Stomach (tissue), 9 donors: ENCODE results near the gene AFF1. TPM values are rescaled to one million over a fixed set of nuclear protein-coding genes. Genes with fewer than 3 reads are reported as not detected.
A peak's percentile ranks its signal among the peaks of the same experiment; 100 is the strongest.

Experiments used
- DNase-seq, 2 donors: peaks; one replicate each; pipeline versions ENCODE4 v3.0.0 to v3.0.0-alpha.2; 2013 to 2019
- H3K27ac ChIP-seq, 5 donors: fragments of 200-600 bp in 4 of 5; sonication (generic) in 4 of 5; one replicate each; pipeline ENCODE4 v1.5.1; 2013 to 2019; ENCODE audit warnings: mild to moderate bottlenecking in 1 of 5, moderate library complexity in 1 of 5
- H3K27me3 ChIP-seq, 3 donors: fragments of 200-600 bp; sonication (generic); one replicate each; pipeline ENCODE4 v1.5.1; 2017 to 2019; ENCODE audit warnings: mixed run types in 1 of 3
- H3K36me3 ChIP-seq, 4 donors: fragments of 200-600 bp; sonication (generic); 1 replicate in 3 of 4; 2 replicates in 1 of 4; pipeline ENCODE4 v1.5.1; 2016 to 2019
- H3K4me1 ChIP-seq, 4 donors: fragments of 200-600 bp; sonication (generic); one replicate each; pipeline ENCODE4 v1.5.1; 2016 to 2019
- H3K4me3 ChIP-seq, 4 donors: fragments of 200-600 bp; sonication (generic) in 3 of 4; one replicate each; pipeline ENCODE4 v1.5.1; 2016 to 2019; ENCODE audit warnings: mild to moderate bottlenecking in 1 of 4
- H3K9me3 ChIP-seq, 4 donors: fragments of 200-600 bp; sonication (generic); one replicate each; pipeline ENCODE4 v1.5.1; 2016 to 2019
- CTCF ChIP-seq, 7 experiments: fragments of 450-650 bp in 4 of 7; fragments of 200-600 bp in 3 of 7; sonication (generic) in 3 of 7; IDR thresholded peaks; one replicate each; pipeline ENCODE4 v1.5.1; 2016 to 2019; ENCODE audit warnings: antibody characterized with exemption in 7 of 7, control low read depth in 2 of 7, mild to moderate bottlenecking in 1 of 7
- EP300 ChIP-seq: sonication (generic); formaldehyde crosslinking; IDR thresholded peaks from one replicate; pipeline ENCODE4 v1.6.1; 2017; ENCODE audit warnings: antibody characterized with exemption
- POLR2A ChIP-seq, 4 donors: fragments of 450-650 bp; IDR thresholded peaks; one replicate each; pipeline ENCODE4 v1.6.1; 2016; ENCODE audit warnings: antibody characterized with exemption in 4 of 4, control low read depth in 2 of 4, mild to moderate bottlenecking in 1 of 4, moderate library complexity in 1 of 4
- POLR2AphosphoS5 ChIP-seq, 3 donors: sonication (generic); formaldehyde crosslinking; IDR thresholded peaks; one replicate each; pipeline ENCODE4 v1.6.1; 2016; ENCODE audit warnings: antibody characterized with exemption in 3 of 3
- WGBS, 5 donors: extraction: QIAGEN DNeasy Blood & Tissue Kit in 3 of 5; methylation state at CpG; one replicate each; pipeline versions ENCODE4 v1.1.5 to v1.1.7; 2013 to 2018; 5-methylcytosine and 5-hydroxymethylcytosine counted together
- intact Hi-C: fragments of 100-400 bp; cut with DNase I; formaldehyde crosslinking; loops from one replicate; pipeline ENCODE4 v1.15.1; 2023; ENCODE audit warnings: low total_unique reads
- polyA plus RNA-seq, 3 donors: library from polyadenylated mRNA; stranded (reverse); fragments of 200-250 nt; gene quantifications; one replicate each; pipeline ENCODE4 v1.2.3, GENCODE V29; 2013
- total RNA-seq, 5 donors: library from RNA; depleted of rRNA; stranded (reverse); fragments of >200 nt; gene quantifications; one replicate each; pipeline versions ENCODE4 v1.1.0 to v1.2.3, GENCODE V29; 2014 to 2016
- donor health status: healthy with polysubstance abuse.
- donor health status: Bipolar disorder and iron deficiency.
- donor health status: healthy.

AFF1 gene
- total and polyA plus RNA-seq, 8 donors = 6.9 to 177 (median 59.1) TPM

- TF ChIP-seq POLR2A (IDR thresholded peaks at IDR 0.05) (no peak), POLR2AphosphoS5 (IDR thresholded peaks at IDR 0.05) (no peak), CTCF (IDR thresholded peaks at IDR 0.05) (no peak), EP300 (no peak)
- H3K9me3 ChIP-seq = no peaks in the 10 kb centered on the region
- DNase-seq = peak in 1 of 2 donors; percentile 31
- H3K36me3 ChIP-seq = no peaks in the 10 kb centered on the region
- H3K27ac ChIP-seq = peak overlapping the region; percentile 2 to 100 (median 97)
- H3K27me3 ChIP-seq = no peaks in the 10 kb centered on the region
- H3K4me1 ChIP-seq = peaks cover 52 to 89% (median 74%) of the 10 kb centered on the region in 4 donors
- WGBS, 5 donors = 46 to 61% (median 52%) methylated on average over 8 of the region's 8 CpGs
- H3K4me3 ChIP-seq = peak overlapping the region in 1 of 4 donors; percentile 28
- intact Hi-C loops = loop anchor here (10.0 kb wide), 1 partner anchor 55 kb away; no protein-coding TSS in a partner anchor
These were observed 5.1 kb downstream of the AFF1 start for GRCh38 chr4:86939729-86940575.

GRCh38 chr4:86940920-86941460, 6.2 kb downstream of the AFF1 start:
- no peaks in the 10 kb centered on the region for H3K27me3 ChIP-seq
- H3K4me1 ChIP-seq = peaks cover 59 to 97% (median 78%) of the 10 kb centered on the region in 4 donors
- 77 to 90% (median 88%) methylated on average over 15 of the region's 15 CpGs for WGBS, 5 donors
- H3K9me3 ChIP-seq = no peaks in the 10 kb centered on the region
- H3K4me3 ChIP-seq = no peak overlapping the region
- H3K27ac ChIP-seq = peak overlapping the region in 3 of 5 donors; percentile 97 to 100 (median 98)
- DNase-seq = no peak
- intact Hi-C loops = loop anchor here (10.0 kb wide), 1 partner anchor 54 kb away; no protein-coding TSS in a partner anchor
- no peak for TF ChIP-seq POLR2A (IDR thresholded peaks at IDR 0.05)
- no peak for TF ChIP-seq POLR2AphosphoS5 (IDR thresholded peaks at IDR 0.05)
- TF ChIP-seq EP300 = no peak
- no peak for TF ChIP-seq CTCF (IDR thresholded peaks at IDR 0.05)
- no peaks in the 10 kb centered on the region for H3K36me3 ChIP-seq

GRCh38 chr4:86942185-86942666, 7.4 kb downstream of the AFF1 start:
- no peaks in the 10 kb centered on the region for H3K9me3 ChIP-seq
- peaks cover 57 to 99% (median 79%) of the 10 kb centered on the region in 4 donors for H3K4me1 ChIP-seq
- no peaks in the 10 kb centered on the region for H3K27me3 ChIP-seq
- intact Hi-C loops = loop anchor here (10.0 kb wide), 1 partner anchor 53 kb away; no protein-coding TSS in a partner anchor
- TF ChIP-seq POLR2A (IDR thresholded peaks at IDR 0.05) = no peak
- no peak for TF ChIP-seq EP300
- TF ChIP-seq POLR2AphosphoS5 (IDR thresholded peaks at IDR 0.05) = peak in 2 of 3 donors; percentile 26 to 49
- TF ChIP-seq CTCF (IDR thresholded peaks at IDR 0.05) = no peak
- H3K27ac ChIP-seq = peak overlapping the region in 3 of 5 donors; percentile 5 to 60 (median 12)
- H3K36me3 ChIP-seq = no peaks in the 10 kb centered on the region
- peak in 1 of 2 donors; percentile 41 for DNase-seq
- no peak overlapping the region for H3K4me3 ChIP-seq
- 47 to 71% (median 49%) methylated on average over 1 of the region's 1 CpG for WGBS, 5 donors

GRCh38 chr4:86944964-86945781, 10.4 kb downstream of the AFF1 start:
- intact Hi-C loops = loop anchor here (10.0 kb wide), 1 partner anchor 50 kb away; no protein-coding TSS in a partner anchor
- H3K4me1 ChIP-seq = peaks cover 28 to 86% (median 67%) of the 10 kb centered on the region in 4 donors
- TF ChIP-seq EP300 (no peak), CTCF (IDR thresholded peaks at IDR 0.05) (no peak), POLR2AphosphoS5 (IDR thresholded peaks at IDR 0.05) (no peak)

More at GRCh38 chr4:86944964-86945781, 10.4 kb downstream of the AFF1 start:
- no peak for DNase-seq
- Histone ChIP-seq H3K9me3 (no peaks in the 10 kb centered on the region), H3K4me3 (no peak overlapping the region), H3K27ac (no peak overlapping the region), H3K36me3 (peaks cover 0 to 15% (median 6%) of the 10 kb centered on the region in 4 donors), H3K27me3 (no peaks in the 10 kb centered on the region)
